Karpas-422 (cell line): ENCODE results near the gene GNGT1. TPM values are rescaled to one million over a fixed set of nuclear protein-coding genes. Genes with fewer than 3 reads are reported as not detected.

Experiments
- DNase-seq: peaks from one replicate; pipeline ENCODE4 v3.0.0-alpha.2; 2015
- H2AFZ ChIP-seq: fragments of 200-600 bp; sonication (generic); 2 replicates; pipeline ENCODE4 v1.6.1; 2014; ENCODE audit warnings: antibody characterized with exemption, low read length, mixed read lengths
- H3K27ac ChIP-seq: fragments of 200-600 bp; sonication (generic); 2 replicates; pipeline ENCODE4 v1.5.1; 2014; ENCODE audit warnings: mild to moderate bottlenecking, low read length, moderate library complexity
- H3K27me3 ChIP-seq: fragments of 200-600 bp; sonication (generic); 2 replicates; pipeline ENCODE4 v1.6.1; 2014; ENCODE audit warnings: low read length, mixed read lengths
- H3K36me3 ChIP-seq: fragments of 200-600 bp; sonication (generic); 2 replicates; pipeline ENCODE4 v1.6.1; 2014; ENCODE audit warnings: low read length, mixed read lengths; ENCODE audit not compliant: insufficient read depth
- H3K4me1 ChIP-seq: fragments of 200-600 bp; sonication (generic); 2 replicates; pipeline ENCODE4 v1.6.1; 2014; ENCODE audit warnings: mild to moderate bottlenecking, low read length, mixed read lengths
- H3K4me2 ChIP-seq: fragments of 200-600 bp; sonication (generic); 2 replicates; pipeline ENCODE4 v1.6.1; 2014; ENCODE audit warnings: low read length, low read depth, mild to moderate bottlenecking; ENCODE audit not compliant: poor library complexity, severe bottlenecking
- H3K4me3 ChIP-seq: fragments of 200-600 bp; sonication (generic); 2 replicates; pipeline ENCODE4 v1.5.1; 2014; ENCODE audit warnings: mild to moderate bottlenecking, antibody characterized with exemption, low read length, mixed read lengths
- H3K79me2 ChIP-seq: fragments of 200-600 bp; sonication (generic); 2 replicates; pipeline ENCODE4 v1.6.1; 2014; ENCODE audit warnings: mild to moderate bottlenecking, low read length, mixed read lengths
- H3K9ac ChIP-seq: fragments of 200-600 bp; sonication (generic); 2 replicates; pipeline ENCODE4 v1.6.0; 2014; ENCODE audit warnings: low read length
- H3K9me2 ChIP-seq: fragments of 200-600 bp; sonication (generic), shearing (Covaris generic); replicated peaks from 2 replicates; pipeline ENCODE4 v1.6.0; 2014; ENCODE audit warnings: mild to moderate bottlenecking, low read length, moderate library complexity; ENCODE audit not compliant: insufficient read depth
- H3K9me3 ChIP-seq: fragments of 300-700, 200-600 bp; sonication (generic); 2 replicates; pipeline ENCODE4 v1.6.1; 2014; ENCODE audit warnings: low read length, mixed read lengths
- H4K20me1 ChIP-seq: fragments of 200-600 bp; sonication (generic); 2 replicates; pipeline ENCODE4 v1.6.1; 2014; ENCODE audit warnings: mild to moderate bottlenecking, antibody characterized with exemption, low read length, low read depth; ENCODE audit not compliant: insufficient read depth
- small RNA-seq: library from RNA; depleted of rRNA; stranded (forward); fragments of <200 nt; gene quantifications from one replicate; pipeline ENCODE3, GENCODE V24; 2014
- total RNA-seq: library from RNA; depleted of rRNA; stranded (reverse); fragments of >200 nt; shearing (Covaris generic); gene quantifications from 2 replicates; pipeline ENCODE4 v1.2.3, GENCODE V29; 2014; ENCODE audit warnings: low replicate concordance; rRNA removed

Gene GNGT1
- total RNA-seq, 1 experiment from 2014 or later: not detected

GRCh38 chr7:93948873-93949272 lies 42.5 kb downstream of the GNGT1 start:
- H3K27me3 ChIP-seq: no peaks in the 10 kb centered on the region
- no peak for DNase-seq
- H3K9ac ChIP-seq: no peak overlapping the region
- no peak overlapping the region for H3K27ac ChIP-seq
- H3K4me1 ChIP-seq: no peaks in the 10 kb centered on the region
- H3K9me2 ChIP-seq: no peaks in the 10 kb centered on the region
- H3K4me3 ChIP-seq: no peak overlapping the region
- H3K9me3 ChIP-seq: no peaks in the 10 kb centered on the region
- H4K20me1 ChIP-seq: no peaks in the 10 kb centered on the region
- H3K4me2 ChIP-seq: no peak overlapping the region
- no peak overlapping the region for H2AFZ ChIP-seq
- H3K79me2 ChIP-seq: no peaks in the 10 kb centered on the region
- no peaks in the 10 kb centered on the region for H3K36me3 ChIP-seq

- Histone ChIP-seq H3K9ac (no peak overlapping the region), H3K9me3 (no peaks in the 10 kb centered on the region), H2AFZ (no peak overlapping the region), H3K27me3 (no peaks in the 10 kb centered on the region), H3K4me1 (no peaks in the 10 kb centered on the region), H3K36me3 (no peaks in the 10 kb centered on the region), H3K9me2 (no peaks in the 10 kb centered on the region), H3K4me2 (no peak overlapping the region), H3K79me2 (no peaks in the 10 kb centered on the region), H3K4me3 (no peak overlapping the region), H3K27ac (no peak overlapping the region), H4K20me1 (no peaks in the 10 kb centered on the region)
- DNase-seq: no peak
These were observed 43.1 kb downstream of the GNGT1 start for GRCh38 chr7:93949423-93949822.

GRCh38 chr7:93955304-93955703 lies 48.9 kb downstream of the GNGT1 start:
- H3K4me1 ChIP-seq: no peaks in the 10 kb centered on the region
- H3K27ac ChIP-seq: no peak overlapping the region
- DNase-seq: no peak
- H3K4me3 ChIP-seq: no peak overlapping the region
- no peak overlapping the region for H3K9ac ChIP-seq
- no peaks in the 10 kb centered on the region for H3K27me3 ChIP-seq
- H3K9me2 ChIP-seq: no peaks in the 10 kb centered on the region
- no peaks in the 10 kb centered on the region for H4K20me1 ChIP-seq
- no peak overlapping the region for H2AFZ ChIP-seq
- H3K4me2 ChIP-seq: no peak overlapping the region
- no peaks in the 10 kb centered on the region for H3K79me2 ChIP-seq
- H3K9me3 ChIP-seq: no peaks in the 10 kb centered on the region
- H3K36me3 ChIP-seq: no peaks in the 10 kb centered on the region

GRCh38 chr7:93957767-93958166 lies 51.4 kb downstream of the GNGT1 start:
- H3K9me2 ChIP-seq: no peaks in the 10 kb centered on the region
- H3K4me1 ChIP-seq: no peaks in the 10 kb centered on the region
- H3K27ac ChIP-seq: no peak overlapping the region
- no peak overlapping the region for H3K4me3 ChIP-seq
- no peaks in the 10 kb centered on the region for H3K9me3 ChIP-seq
- H3K4me2 ChIP-seq: no peak overlapping the region
- no peaks in the 10 kb centered on the region for H3K36me3 ChIP-seq
- no peak overlapping the region for H2AFZ ChIP-seq
- no peaks in the 10 kb centered on the region for H3K27me3 ChIP-seq
- no peaks in the 10 kb centered on the region for H4K20me1 ChIP-seq
- no peak for DNase-seq
- no peak overlapping the region for H3K9ac ChIP-seq
- H3K79me2 ChIP-seq: no peaks in the 10 kb centered on the region

- H3K79me2 ChIP-seq: no peaks in the 10 kb centered on the region
- no peak for DNase-seq
- H3K27ac ChIP-seq: no peak overlapping the region
- no peak overlapping the region for H3K4me3 ChIP-seq
- no peaks in the 10 kb centered on the region for H3K9me3 ChIP-seq
- no peak overlapping the region for H3K4me2 ChIP-seq
- H3K4me1 ChIP-seq: no peaks in the 10 kb centered on the region
- H3K9me2 ChIP-seq: no peaks in the 10 kb centered on the region
- H2AFZ ChIP-seq: no peak overlapping the region
- no peaks in the 10 kb centered on the region for H3K27me3 ChIP-seq
- no peaks in the 10 kb centered on the region for H4K20me1 ChIP-seq
- no peak overlapping the region for H3K9ac ChIP-seq
- H3K36me3 ChIP-seq: no peaks in the 10 kb centered on the region
These were observed 51.8 kb downstream of the GNGT1 start for GRCh38 chr7:93958216-93958615.

- no peak for DNase-seq
- Histone ChIP-seq H3K27ac (no peak overlapping the region), H3K9me2 (no peaks in the 10 kb centered on the region), H3K9ac (no peak overlapping the region), H3K79me2 (no peaks in the 10 kb centered on the region), H3K4me3 (no peak overlapping the region), H3K27me3 (no peaks in the 10 kb centered on the region), H3K9me3 (no peaks in the 10 kb centered on the region), H2AFZ (no peak overlapping the region), H3K4me1 (no peaks in the 10 kb centered on the region), H4K20me1 (no peaks in the 10 kb centered on the region), H3K36me3 (no peaks in the 10 kb centered on the region), H3K4me2 (no peak overlapping the region)
These were observed 52.3 kb downstream of the GNGT1 start for GRCh38 chr7:93958651-93959050.

Small RNAs within 50 kb of the gene (small RNA-seq; reads per million reads assigned to genes)
- gene AC002076.2: not detected

Other genes starting within 250 kb of the GNGT1 start
- not detected in 2 replicates for gene TFPI2, start 15.8 kb upstream of the GNGT1 start, total RNA-seq
- not detected in 2 replicates for gene GNG11, start 15.2 kb downstream of the GNGT1 start, total RNA-seq
- gene BET1, start 97.8 kb downstream of the GNGT1 start, total RNA-seq: 16.8 and 28.0 TPM in 2 replicates